Renal cortex interstitium (tissue), 11 donors: ENCODE results near the gene PUM1. TPM values are rescaled to one million over a fixed set of nuclear protein-coding genes. Genes with fewer than 3 reads are reported as not detected.

Source experiments
- DNase-seq, 11 donors: peaks; one replicate each; pipeline ENCODE4 v3.0.0-alpha.2; 2013; ENCODE audit warnings: low read depth in 9 of 11, low spot score in 4 of 11; ENCODE audit errors: extremely low read depth in 1 of 11
- polyA plus RNA-seq, 3 donors: library from polyadenylated mRNA; unstranded; fragments of 120-200 nt; gene quantifications; one replicate each; pipeline ENCODE4 v1.2.1, GENCODE V29; 2013; ENCODE audit not compliant: insufficient read length in 3 of 3

Gene PUM1
- polyA plus RNA-seq, 3 donors = 108 to 134 (median 120) TPM

- no peak for DNase-seq
These were observed 160.6 kb downstream of the PUM1 start for GRCh38 chr1:30904962-30905335.

GRCh38 chr1:30904191-30904961 lies 161.1 kb downstream of the PUM1 start:
- no peak for DNase-seq

GRCh38 chr1:30903343-30904034 lies 162.0 kb downstream of the PUM1 start:
- DNase-seq = no peak

GRCh38 chr1:30902593-30903290 lies 162.8 kb downstream of the PUM1 start:
- no peak for DNase-seq

- no peak for DNase-seq
These were observed 163.5 kb downstream of the PUM1 start for GRCh38 chr1:30901798-30902581.

- DNase-seq = no peak
These were observed 164.5 kb downstream of the PUM1 start for GRCh38 chr1:30900931-30901560.

- DNase-seq = no peak
These were observed 165.0 kb downstream of the PUM1 start for GRCh38 chr1:30900486-30900885.

- DNase-seq = no peak
These were observed 165.7 kb downstream of the PUM1 start for GRCh38 chr1:30899577-30900389.

GRCh38 chr1:30898031-30898815 lies 167.3 kb downstream of the PUM1 start:
- no peak for DNase-seq

GRCh38 chr1:30896905-30897304 lies 168.6 kb downstream of the PUM1 start:
- DNase-seq = no peak

GRCh38 chr1:30895944-30896660 lies 169.4 kb downstream of the PUM1 start:
- DNase-seq = no peak

GRCh38 chr1:30895382-30895943 lies 170.1 kb downstream of the PUM1 start:
- no peak for DNase-seq

GRCh38 chr1:30894508-30894973 lies 171.0 kb downstream of the PUM1 start:
- no peak for DNase-seq

- no peak for DNase-seq
These were observed 171.6 kb downstream of the PUM1 start for GRCh38 chr1:30893776-30894507.

GRCh38 chr1:30892671-30893073 lies 172.8 kb downstream of the PUM1 start:
- DNase-seq = no peak

- no peak for DNase-seq
These were observed 174.3 kb downstream of the PUM1 start for GRCh38 chr1:30891227-30891552.
